ENCODE data around the gene PLCXD1. TPM values are rescaled to one million over a fixed set of nuclear protein-coding genes. Genes with fewer than 3 reads are reported as not detected.
"Not testable (repeated sequence)": the region's sequence is repeated elsewhere in the genome, so short reads cannot be mapped to it uniquely, and the experiment has no call there.

Gene PLCXD1
- total RNA-seq, 1 donor from 2014 or later: 20.2 TPM

DNA sequence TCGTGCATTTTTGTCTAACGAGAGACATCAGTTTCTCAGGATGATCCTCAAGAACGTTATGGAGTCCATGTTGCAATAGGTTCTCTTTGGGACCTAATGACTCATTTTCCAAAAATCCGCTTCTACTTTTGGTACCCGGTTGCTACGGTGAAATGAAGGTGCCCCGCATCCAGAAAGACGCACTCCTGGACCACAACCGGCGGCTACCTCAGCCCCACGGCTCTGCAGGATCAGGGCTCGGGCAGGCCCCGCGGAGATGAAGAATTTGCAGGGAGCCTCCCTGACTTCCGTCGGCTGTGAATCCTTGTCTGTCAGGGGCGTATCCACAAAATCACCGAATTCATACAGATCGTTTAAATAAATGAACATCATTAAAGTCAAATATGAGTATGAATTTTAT lies 21.8 kb downstream of the PLCXD1 start:
- TF ChIP-seq CTCF (IDR thresholded peaks at IDR 0.05; ENCODE audit: insufficient read depth, low read length, poor library complexity, severe bottlenecking): no peak
- no peaks in the 10 kb centered on the region for H3K27me3 ChIP-seq (ENCODE audit: control insufficient read depth, insufficient read depth, low read length)
- peaks cover 2% of the 10 kb centered on the region for H3K36me3 ChIP-seq (ENCODE audit: control insufficient read depth, insufficient read depth, low read length)
- DNase-seq (ENCODE audit: low read depth): no peak
- no peak overlapping the region for H3K4me3 ChIP-seq (ENCODE audit: low read depth, low read length)

GRCh38 chrX:305781-306613 lies 24.8 kb downstream of the PLCXD1 start:
- not testable (repeated sequence) for DNase-seq (ENCODE audit: low read depth); H3K36me3 ChIP-seq (ENCODE audit: control insufficient read depth, insufficient read depth, low read length)

DNA sequence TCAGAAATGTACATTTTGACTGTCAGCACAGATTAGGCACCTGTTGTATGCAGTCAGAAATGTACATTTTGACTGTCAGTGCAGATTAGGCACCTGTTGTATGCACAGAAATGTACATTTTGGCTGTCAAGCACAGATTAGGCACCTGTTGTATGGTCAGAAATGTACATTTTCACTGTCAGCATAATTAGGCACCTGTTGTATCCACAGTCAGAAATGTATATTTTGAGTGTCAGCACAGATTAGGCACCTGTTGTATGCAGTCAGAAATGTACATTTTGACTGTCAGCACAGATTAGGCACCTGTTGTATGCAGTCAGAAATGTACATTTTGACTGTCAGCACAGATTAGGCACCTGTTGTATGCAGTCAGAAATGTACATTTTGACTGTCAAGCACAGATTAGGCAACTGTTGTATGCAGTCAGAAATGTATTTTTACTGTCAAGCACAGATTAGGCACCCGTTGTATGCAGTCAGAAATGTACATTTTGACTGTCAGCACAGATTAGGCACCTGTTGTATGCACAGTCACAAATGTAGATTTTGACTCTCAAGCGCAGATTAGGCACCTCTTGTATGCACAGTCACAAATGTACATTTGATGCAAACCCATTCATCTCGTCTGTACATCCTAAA lies 25.6 kb downstream of the PLCXD1 start:
- not testable (repeated sequence) for H3K36me3 ChIP-seq (ENCODE audit: control insufficient read depth, insufficient read depth, low read length); DNase-seq (ENCODE audit: low read depth); H3K27me3 ChIP-seq (ENCODE audit: control insufficient read depth, insufficient read depth, low read length); H3K4me3 ChIP-seq (ENCODE audit: low read depth, low read length)

More at GRCh38 chrX:305781-306613, 24.8 kb downstream of the PLCXD1 start:
- H3K4me3 ChIP-seq (ENCODE audit: low read depth, low read length); H3K27me3 ChIP-seq (ENCODE audit: control insufficient read depth, insufficient read depth, low read length): not testable (repeated sequence)

DNA sequence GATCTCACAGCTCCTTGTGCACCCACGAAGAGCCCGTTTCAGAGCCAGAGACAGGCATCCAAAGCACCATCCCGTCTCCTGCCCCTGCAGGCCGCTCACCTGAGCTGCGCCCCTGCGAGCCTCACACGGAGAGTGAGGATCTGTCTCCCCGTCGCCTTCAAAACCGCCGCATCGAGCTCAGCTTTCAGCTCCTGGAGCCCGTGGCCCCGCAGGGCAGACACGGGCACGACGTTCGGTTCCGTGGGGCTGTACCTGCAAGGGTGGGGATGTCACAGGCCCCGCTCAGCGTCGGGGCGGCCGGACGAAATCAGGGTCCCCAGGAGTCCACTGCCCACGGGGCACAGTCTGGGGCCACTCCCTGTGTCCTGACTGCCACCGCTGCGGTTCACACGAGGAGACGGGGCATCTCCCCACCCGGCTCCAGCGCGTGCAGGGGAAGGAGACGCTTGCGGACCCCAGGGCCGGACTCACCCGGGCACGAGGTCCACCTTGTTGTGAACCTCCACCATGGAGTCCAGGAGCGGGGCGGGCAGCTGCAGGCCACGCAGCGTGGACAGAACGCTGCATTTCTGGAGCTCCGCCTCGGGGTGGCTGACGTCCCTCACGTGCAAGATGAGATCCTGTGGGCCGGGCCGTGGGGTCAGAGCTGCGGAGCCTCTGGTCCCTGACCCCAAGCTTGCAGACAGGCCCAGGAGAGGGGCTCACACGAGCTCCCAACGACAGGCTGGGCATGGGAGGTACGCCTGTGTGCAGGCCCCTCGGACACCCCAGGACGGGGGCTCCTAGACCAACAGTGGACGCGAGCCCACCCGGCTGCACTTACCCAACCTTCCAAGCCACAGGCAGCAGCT lies 26.3 kb downstream of the PLCXD1 start:
- Histone ChIP-seq H3K4me3 (ENCODE audit: low read depth, low read length) (no peak overlapping the region), H3K27me3 (ENCODE audit: control insufficient read depth, insufficient read depth, low read length) (no peaks in the 10 kb centered on the region), H3K36me3 (ENCODE audit: control insufficient read depth, insufficient read depth, low read length) (peaks cover 2% of the 10 kb centered on the region)
- no peak for DNase-seq (ENCODE audit: low read depth)
- TF ChIP-seq CTCF (IDR thresholded peaks at IDR 0.05; ENCODE audit: insufficient read depth, low read length, poor library complexity, severe bottlenecking): no peak

- no peak for TF ChIP-seq CTCF (IDR thresholded peaks at IDR 0.05; ENCODE audit: insufficient read depth, low read length, poor library complexity, severe bottlenecking)
Measured at GRCh38 chrX:308821-309520, 27.8 kb downstream of the PLCXD1 start.

DNA sequence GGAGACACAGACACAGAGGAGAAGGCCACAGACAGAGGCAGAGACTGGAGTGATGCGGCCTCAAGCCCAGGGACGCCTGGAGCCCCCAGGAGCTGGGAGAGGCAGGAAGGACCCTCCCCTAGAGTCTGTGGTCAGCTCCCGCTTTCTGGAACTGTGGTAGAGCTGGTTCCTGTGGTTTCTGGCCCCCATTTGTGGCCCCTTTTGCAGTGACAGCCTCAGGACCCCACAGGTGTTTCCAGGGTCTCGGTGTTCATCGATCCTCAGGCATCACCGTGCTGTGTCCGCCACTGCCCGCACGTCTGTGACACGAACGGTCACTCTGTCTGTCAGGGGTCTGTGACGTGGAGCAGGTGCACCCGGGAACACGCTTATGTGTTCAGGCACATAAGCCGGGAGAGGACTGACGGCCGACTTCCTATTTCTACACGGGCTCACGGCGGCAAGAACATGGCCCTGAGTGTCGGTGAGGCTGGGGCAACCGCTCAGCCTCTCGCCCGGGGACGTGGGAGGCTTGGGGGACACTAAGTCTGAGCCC lies 29.5 kb downstream of the PLCXD1 start:
- H3K27me3 ChIP-seq (ENCODE audit: control insufficient read depth, insufficient read depth, low read length): no peaks in the 10 kb centered on the region
- DNase-seq (ENCODE audit: low read depth): no peak
- peaks cover 2% of the 10 kb centered on the region for H3K36me3 ChIP-seq (ENCODE audit: control insufficient read depth, insufficient read depth, low read length)
- no peak overlapping the region for H3K4me3 ChIP-seq (ENCODE audit: low read depth, low read length)
- TF ChIP-seq CTCF (IDR thresholded peaks at IDR 0.05; ENCODE audit: insufficient read depth, low read length, poor library complexity, severe bottlenecking): no peak

More at GRCh38 chrX:308821-309520, 27.8 kb downstream of the PLCXD1 start:
- H3K36me3 ChIP-seq (ENCODE audit: control insufficient read depth, insufficient read depth, low read length): peaks cover 2% of the 10 kb centered on the region
- H3K27me3 ChIP-seq (ENCODE audit: control insufficient read depth, insufficient read depth, low read length): no peaks in the 10 kb centered on the region
- H3K4me3 ChIP-seq (ENCODE audit: low read depth, low read length): no peak overlapping the region
- DNase-seq (ENCODE audit: low read depth): no peak
